Measurements from ENCODE around the gene TBC1D22A. TPM values are rescaled to one million over a fixed set of nuclear protein-coding genes. Genes with fewer than 3 reads are reported as not detected.

Gene TBC1D22A
- total RNA-seq, 1 experiment from 2014 or later: 32.6 TPM

- CTCF ChIA-PET: no interaction called here
- intact Hi-C loops (cut with micrococcal nuclease; ENCODE audit: unreplicated experiment): no loop called here
- POLR2A ChIA-PET: no interaction called here
Measured at GRCh38 chr22:47029244-47030074, 267.0 kb downstream of the TBC1D22A start.

DNA sequence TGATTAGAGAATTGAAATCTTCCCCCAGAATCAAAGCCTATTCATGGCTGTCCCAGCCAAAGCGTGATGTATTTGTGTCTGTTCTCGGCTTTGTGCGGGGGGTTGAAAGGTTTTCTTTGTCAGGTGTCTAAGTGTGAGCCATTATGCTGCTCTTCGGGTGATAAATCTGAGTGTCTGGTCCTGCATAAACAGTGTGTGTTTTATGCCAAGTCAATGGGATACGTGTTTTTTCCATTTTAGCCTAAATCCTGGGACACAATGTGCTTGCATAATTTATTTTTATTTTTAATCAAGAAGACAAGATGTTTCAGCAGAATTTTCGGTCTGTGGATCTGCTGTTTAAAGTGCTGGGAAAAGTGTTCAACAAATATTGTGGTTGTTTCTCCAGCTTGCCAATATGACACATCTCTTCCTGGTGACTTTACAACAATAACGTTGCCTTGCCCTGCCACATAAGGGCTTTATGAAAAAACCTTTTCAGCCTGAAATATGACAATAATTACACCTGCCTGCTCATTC, 267.8 kb downstream of the TBC1D22A start:
- Histone ChIP-seq H3K27me3 (replicated peaks; ENCODE audit: control insufficient read depth, insufficient read depth, low read length) (no peaks in the 10 kb centered on the region), H3K36me3 (ENCODE audit: control insufficient read depth, insufficient read depth, low read length) (no peaks in the 10 kb centered on the region), H3K9me3 (no peaks in the 10 kb centered on the region), H3K4me1 (no peaks in the 10 kb centered on the region), H3K4me3 (ENCODE audit: low read depth, low read length) (no peak overlapping the region)
- no TSS peak for BruUV-seq (replicated peaks)
- Mint-ChIP-seq H3K4me3 (ENCODE audit: unreplicated experiment) (no peak overlapping the region), H3K4me1 (ENCODE audit: low read depth, unreplicated experiment) (no peaks in the 10 kb centered on the region), H3K27ac (ENCODE audit: unreplicated experiment) (no peak overlapping the region), H3K27me3 (ENCODE audit: insufficient read depth, unreplicated experiment) (no peaks in the 10 kb centered on the region), H3K9me3 (ENCODE audit: unreplicated experiment) (no peaks in the 10 kb centered on the region), H3K36me3 (ENCODE audit: insufficient read depth, unreplicated experiment) (peaks cover 8% of the 10 kb centered on the region)
- ChIA-PET POLR2A (no interaction called here), CTCF (no interaction called here)
- DNase-seq: no peak
- intact Hi-C loops (cut with micrococcal nuclease; ENCODE audit: unreplicated experiment): no loop called here
- TF ChIP-seq, protein P1, sequence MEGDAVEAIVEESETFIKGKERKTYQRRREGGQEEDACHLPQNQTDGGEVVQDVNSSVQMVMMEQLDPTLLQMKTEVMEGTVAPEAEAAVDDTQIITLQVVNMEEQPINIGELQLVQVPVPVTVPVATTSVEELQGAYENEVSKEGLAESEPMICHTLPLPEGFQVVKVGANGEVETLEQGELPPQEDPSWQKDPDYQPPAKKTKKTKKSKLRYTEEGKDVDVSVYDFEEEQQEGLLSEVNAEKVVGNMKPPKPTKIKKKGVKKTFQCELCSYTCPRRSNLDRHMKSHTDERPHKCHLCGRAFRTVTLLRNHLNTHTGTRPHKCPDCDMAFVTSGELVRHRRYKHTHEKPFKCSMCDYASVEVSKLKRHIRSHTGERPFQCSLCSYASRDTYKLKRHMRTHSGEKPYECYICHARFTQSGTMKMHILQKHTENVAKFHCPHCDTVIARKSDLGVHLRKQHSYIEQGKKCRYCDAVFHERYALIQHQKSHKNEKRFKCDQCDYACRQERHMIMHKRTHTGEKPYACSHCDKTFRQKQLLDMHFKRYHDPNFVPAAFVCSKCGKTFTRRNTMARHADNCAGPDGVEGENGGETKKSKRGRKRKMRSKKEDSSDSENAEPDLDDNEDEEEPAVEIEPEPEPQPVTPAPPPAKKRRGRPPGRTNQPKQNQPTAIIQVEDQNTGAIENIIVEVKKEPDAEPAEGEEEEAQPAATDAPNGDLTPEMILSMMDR (IDR thresholded peaks at IDR 0.05; ENCODE audit: insufficient read depth in 1 of 2, low read depth in 1 of 2, low read length in 1 of 2, severe bottlenecking in 1 of 2, unreplicated experiment in 1 of 2): no peak

More at GRCh38 chr22:47029244-47030074, 267.0 kb downstream of the TBC1D22A start:
- Mint-ChIP-seq H3K36me3 (ENCODE audit: insufficient read depth, unreplicated experiment) (peaks cover 8% of the 10 kb centered on the region), H3K27me3 (ENCODE audit: insufficient read depth, unreplicated experiment) (no peaks in the 10 kb centered on the region), H3K4me3 (ENCODE audit: unreplicated experiment) (no peak overlapping the region), H3K27ac (ENCODE audit: unreplicated experiment) (no peak overlapping the region), H3K4me1 (ENCODE audit: low read depth, unreplicated experiment) (no peaks in the 10 kb centered on the region), H3K9me3 (ENCODE audit: unreplicated experiment) (no peaks in the 10 kb centered on the region)
- H3K27me3 ChIP-seq (replicated peaks; ENCODE audit: control insufficient read depth, insufficient read depth, low read length): no peaks in the 10 kb centered on the region
- H3K4me3 ChIP-seq (ENCODE audit: low read depth, low read length): no peak overlapping the region
- no peaks in the 10 kb centered on the region for H3K9me3 ChIP-seq
- H3K36me3 ChIP-seq (ENCODE audit: control insufficient read depth, insufficient read depth, low read length): no peaks in the 10 kb centered on the region
- H3K4me1 ChIP-seq: no peaks in the 10 kb centered on the region
- TF ChIP-seq, protein P1 (IDR thresholded peaks at IDR 0.05; ENCODE audit: insufficient read depth in 1 of 2, low read depth in 1 of 2, low read length in 1 of 2, severe bottlenecking in 1 of 2, unreplicated experiment in 1 of 2): no peak
- peak in 1 of 2 experiments; percentile 25 for DNase-seq
- no TSS peak for BruUV-seq (replicated peaks)

- TF ChIP-seq, protein P1 (IDR thresholded peaks at IDR 0.05; ENCODE audit: insufficient read depth in 1 of 2, low read depth in 1 of 2, low read length in 1 of 2, severe bottlenecking in 1 of 2, unreplicated experiment in 1 of 2): no peak
- H3K4me3 ChIP-seq (ENCODE audit: low read depth, low read length): no peak overlapping the region
- no peaks in the 10 kb centered on the region for H3K27me3 Mint-ChIP-seq (ENCODE audit: insufficient read depth, unreplicated experiment)
- no peaks in the 10 kb centered on the region for H3K4me1 ChIP-seq
- no peaks in the 10 kb centered on the region for H3K27me3 ChIP-seq (replicated peaks; ENCODE audit: control insufficient read depth, insufficient read depth, low read length)
- H3K27ac Mint-ChIP-seq (ENCODE audit: unreplicated experiment): no peak overlapping the region
- H3K36me3 Mint-ChIP-seq (ENCODE audit: insufficient read depth, unreplicated experiment): peaks cover 10% of the 10 kb centered on the region
- H3K9me3 ChIP-seq: no peaks in the 10 kb centered on the region
- H3K36me3 ChIP-seq (ENCODE audit: control insufficient read depth, insufficient read depth, low read length): no peaks in the 10 kb centered on the region
- DNase-seq: no peak
- ChIA-PET POLR2A (no interaction called here), CTCF (no interaction called here)
- H3K4me3 Mint-ChIP-seq (ENCODE audit: unreplicated experiment): no peak overlapping the region
- H3K9me3 Mint-ChIP-seq (ENCODE audit: unreplicated experiment): no peaks in the 10 kb centered on the region
- BruUV-seq (replicated peaks): no TSS peak
- intact Hi-C loops (cut with micrococcal nuclease; ENCODE audit: unreplicated experiment): no loop called here
- no peaks in the 10 kb centered on the region for H3K4me1 Mint-ChIP-seq (ENCODE audit: low read depth, unreplicated experiment)
Measured at GRCh38 chr22:47030881-47031627, 268.6 kb downstream of the TBC1D22A start.
